ENCODE results near the gene ASB18. TPM values are rescaled to one million over a fixed set of nuclear protein-coding genes. Genes with fewer than 3 reads are reported as not detected.

The ASB18 gene
- total and polyA plus RNA-seq, 9 donors = not detected

- 59 to 65% (median 63%) methylated on average over 2 of the region's 2 CpGs for WGBS, 3 donors
- no peak overlapping the region for H3K4me3 ChIP-seq
- intact Hi-C loops (cut with DNase I) = no loop called here
- no peaks in the 10 kb centered on the region for H3K9me3 ChIP-seq
- H3K4me1 ChIP-seq (ENCODE audit: insufficient read depth) = no peaks in the 10 kb centered on the region
- H3K36me3 ChIP-seq = no peaks in the 10 kb centered on the region
- no peak overlapping the region for H3K27ac ChIP-seq
- H3K27me3 ChIP-seq = no peaks in the 10 kb centered on the region
- DNase-seq = no peak
- TF ChIP-seq CTCF (IDR thresholded peaks at IDR 0.05) (no peak), POLR2A (IDR thresholded peaks at IDR 0.05) (no peak), EP300 (IDR thresholded peaks at IDR 0.05) (no peak)
These were observed 40.5 kb downstream of the ASB18 start for GRCh38 chr2:236223675-236224074.

GRCh38 chr2:236221798-236222197, 42.4 kb downstream of the ASB18 start:
- no peak overlapping the region for H3K27ac ChIP-seq
- no peaks in the 10 kb centered on the region for H3K36me3 ChIP-seq
- intact Hi-C loops (cut with DNase I) = no loop called here
- 82 to 90% (median 83%) methylated on average over 8 of the region's 8 CpGs for WGBS, 3 donors
- H3K4me1 ChIP-seq (ENCODE audit: insufficient read depth) = no peaks in the 10 kb centered on the region
- DNase-seq = no peak
- no peaks in the 10 kb centered on the region for H3K27me3 ChIP-seq
- H3K9me3 ChIP-seq = no peaks in the 10 kb centered on the region
- H3K4me3 ChIP-seq = no peak overlapping the region
- no peak for TF ChIP-seq CTCF (IDR thresholded peaks at IDR 0.05)

GRCh38 chr2:236219411-236219810, 44.8 kb downstream of the ASB18 start:
- no peaks in the 10 kb centered on the region for H3K36me3 ChIP-seq
- no peaks in the 10 kb centered on the region for H3K4me1 ChIP-seq (ENCODE audit: insufficient read depth)
- no peak overlapping the region for H3K4me3 ChIP-seq
- H3K27me3 ChIP-seq = no peaks in the 10 kb centered on the region
- H3K9me3 ChIP-seq = no peaks in the 10 kb centered on the region
- no peak overlapping the region for H3K27ac ChIP-seq
- intact Hi-C loops (cut with DNase I) = no loop called here
- DNase-seq = no peak
- TF ChIP-seq POLR2A (IDR thresholded peaks at IDR 0.05) = no peak
- TF ChIP-seq EP300 (IDR thresholded peaks at IDR 0.05) = no peak
- no peak for TF ChIP-seq CTCF (IDR thresholded peaks at IDR 0.05)
- WGBS, 3 donors = 71 to 76% (median 73%) methylated on average over 3 of the region's 3 CpGs

- no peaks in the 10 kb centered on the region for H3K27me3 ChIP-seq
- intact Hi-C loops (cut with DNase I) = no loop called here
- no peaks in the 10 kb centered on the region for H3K4me1 ChIP-seq (ENCODE audit: insufficient read depth)
- TF ChIP-seq EP300 (IDR thresholded peaks at IDR 0.05) (no peak), POLR2A (IDR thresholded peaks at IDR 0.05) (no peak), CTCF (IDR thresholded peaks at IDR 0.05) (no peak)
- H3K36me3 ChIP-seq = no peaks in the 10 kb centered on the region
- no peak overlapping the region for H3K27ac ChIP-seq
- no peak overlapping the region for H3K4me3 ChIP-seq
- WGBS, 3 donors = 5 to 17% (median 11%) methylated on average over 4 of the region's 4 CpGs
- no peaks in the 10 kb centered on the region for H3K9me3 ChIP-seq
- DNase-seq = no peak
These were observed 46.3 kb downstream of the ASB18 start for GRCh38 chr2:236217926-236218325.

GRCh38 chr2:236216711-236217110, 47.5 kb downstream of the ASB18 start:
- TF ChIP-seq EP300 (IDR thresholded peaks at IDR 0.05) (no peak), POLR2A (IDR thresholded peaks at IDR 0.05) (no peak), CTCF (IDR thresholded peaks at IDR 0.05) (no peak)
- Histone ChIP-seq H3K4me3 (no peak overlapping the region), H3K27me3 (no peaks in the 10 kb centered on the region), H3K4me1 (ENCODE audit: insufficient read depth) (no peaks in the 10 kb centered on the region), H3K36me3 (no peaks in the 10 kb centered on the region), H3K9me3 (no peaks in the 10 kb centered on the region), H3K27ac (no peak overlapping the region)
- 80 to 88% (median 83%) methylated on average over 7 of the region's 7 CpGs for WGBS, 3 donors
- no peak for DNase-seq
- intact Hi-C loops (cut with DNase I) = no loop called here
